K562 (cell line): ENCODE measurements around the gene HYAL1. TPM values are rescaled to one million over a fixed set of nuclear protein-coding genes. Genes with fewer than 3 reads are reported as not detected.

Experiments
- ATAC-seq: fragments of 200-7000 bp; cut with Tn5 transposase; 3 replicates; pipeline ENCODE4 v1.9.1; 2020; ENCODE audit warnings: moderate library complexity
- BruUV-seq: library from RNA; stranded (reverse); fragments of 400-500 nt; replicated peaks from 2 replicates; lab custom pipeline; 2021; lab: Mats Ljungman, UMichigan
- CTCF ChIA-PET: fragments of 300-600 bp; formaldehyde crosslinking; extraction: SDS; loops from one replicate; lab custom pipeline; 2021; ENCODE audit warnings: low intra/inter-chr PET ratio; lab: Yijun Ruan, JAX
- POLR2A ChIA-PET: fragments of 300-600, 350-650 bp; sonication (Branson Sonifier 250); formaldehyde crosslinking; extraction: SDS; loops from one replicate; lab custom pipeline; 2021; ENCODE audit warnings: antibody characterized with exemption, inconsistent platforms; lab: Yijun Ruan, JAX
- DNase-seq, 4 experiments: peaks; one replicate each; pipeline versions ENCODE4 v3.0.0 to v3.0.0-alpha.2; 2011 to 2018; ENCODE audit warnings: low spot score in 3 of 4, mixed read lengths in 3 of 4; ENCODE audit errors: extremely low read depth in 1 of 4
- FAIRE-seq: peaks from 2 replicates; lab custom pipeline; 2011; peaks lifted over from hg19 to GRCh38; lab: Jason Lieb, UNC
- H2AFZ ChIP-seq: 2 replicates; pipeline ENCODE4 v1.6.0; 2011; ENCODE audit warnings: low read depth, low read length, control low read depth, inconsistent platforms
- H3K27ac ChIP-seq: fragments of 200-600 bp; 3 replicates; pipeline ENCODE4 v1.8.0; 2011; ENCODE audit warnings: low read depth, mild to moderate bottlenecking, control low read depth, inconsistent platforms, low read length, moderate library complexity, mixed read lengths; ENCODE audit errors: extremely low read depth
- H3K27me3 ChIP-seq, 2 experiments: fragments of 300-600 bp in 1 of 2; 2 replicates in 1 of 2; 3 replicates in 1 of 2; pipeline versions ENCODE4 v1.6.0 to v1.8.0; 2011; ENCODE audit warnings: inconsistent platforms in 2 of 2, low read length in 2 of 2, mild to moderate bottlenecking in 1 of 2, mixed read lengths in 1 of 2, moderate library complexity in 1 of 2; ENCODE audit not compliant: control insufficient read depth in 2 of 2, insufficient read depth in 2 of 2
- H3K36me3 ChIP-seq: fragments of 300-600 bp; 3 replicates; pipeline ENCODE4 v1.8.0; 2011; ENCODE audit warnings: mild to moderate bottlenecking, low read length, inconsistent platforms; ENCODE audit not compliant: control insufficient read depth, insufficient read depth
- H3K4me1 ChIP-seq, 2 experiments: fragments of 200-600 bp in 1 of 2; replicated peaks in 1 of 2; 2 replicates in 1 of 2; 3 replicates in 1 of 2; pipeline versions ENCODE4 v1.5.1 to v1.8.0; 2011; ENCODE audit warnings: inconsistent platforms in 2 of 2, low read length in 2 of 2, mild to moderate bottlenecking in 1 of 2, mixed read lengths in 1 of 2, moderate library complexity in 1 of 2; ENCODE audit not compliant: control insufficient read depth in 2 of 2, insufficient read depth in 2 of 2
- H3K4me2 ChIP-seq: 2 replicates; pipeline ENCODE4 v1.6.1; 2011; ENCODE audit warnings: low read length, control low read depth, inconsistent platforms, mixed read lengths; ENCODE audit not compliant: insufficient read depth
- H3K4me3 ChIP-seq: fragments of 200-600 bp; sonication (generic), shearing (Covaris generic); 2 replicates; pipeline ENCODE4 v1.5.1; 2016; ENCODE audit warnings: control low read depth, inconsistent platforms
- H3K79me2 ChIP-seq: fragments of 200-600 bp; 3 replicates; pipeline ENCODE4 v1.8.0; 2011; ENCODE audit warnings: low read length, inconsistent platforms; ENCODE audit not compliant: control insufficient read depth, insufficient read depth
- H3K9ac ChIP-seq, 2 experiments: 2 replicates each; pipeline versions ENCODE4 v1.6.0 to v1.6.1; 2011; ENCODE audit warnings: low read depth in 2 of 2, low read length in 2 of 2, control low read depth in 1 of 2, inconsistent platforms in 1 of 2, mild to moderate bottlenecking in 1 of 2, mixed read lengths in 1 of 2; ENCODE audit not compliant: insufficient read depth in 1 of 2
- H3K9me1 ChIP-seq: one replicate; pipeline ENCODE4 v1.6.0; 2011; ENCODE audit warnings: inconsistent platforms, mild to moderate bottlenecking, low read length, moderate library complexity; ENCODE audit not compliant: control insufficient read depth, insufficient read depth
- H3K9me3 ChIP-seq: replicated peaks from 2 replicates; pipeline ENCODE4 v1.5.1; 2011; ENCODE audit warnings: low read depth, low read length, inconsistent platforms; ENCODE audit not compliant: control insufficient read depth, insufficient read depth
- H4K20me1 ChIP-seq: replicated peaks from 2 replicates; pipeline ENCODE4 v1.6.1; 2011; ENCODE audit warnings: low read length, inconsistent platforms, mixed read lengths; ENCODE audit not compliant: control insufficient read depth, insufficient read depth
- ATF7 ChIP-seq: fragments of 450-650 bp; IDR thresholded peaks from 2 replicates; pipeline ENCODE4 v1.7.1; 2014; ENCODE audit warnings: mild to moderate bottlenecking, moderate library complexity
- CHD4 ChIP-seq: fragments of 200-600 bp; sonication (generic); IDR thresholded peaks from 3 replicates; pipeline ENCODE4 v1.6.1; 2012; ENCODE audit warnings: low read depth, mild to moderate bottlenecking, mixed read lengths, low read length, inconsistent platforms; ENCODE audit not compliant: insufficient read depth, insufficient replicate concordance, poor library complexity, severe bottlenecking
- ETS1 ChIP-seq: conservative IDR thresholded peaks from 2 replicates; pipeline ENCODE4 v1.6.1; 2011; ENCODE audit warnings: low read depth, mild to moderate bottlenecking, low read length; ENCODE audit not compliant: control insufficient read depth
- HDAC6 ChIP-seq: IDR thresholded peaks from 2 replicates; pipeline ENCODE4 v1.6.1; 2012; ENCODE audit warnings: low read depth, mild to moderate bottlenecking, control low read depth, inconsistent platforms, low read length, moderate library complexity
- HMG20A ChIP-seq: fragments of 450-650 bp; formaldehyde crosslinking; conservative IDR thresholded peaks from 2 replicates; pipeline ENCODE4 v1.4.0; 2020; ENCODE audit warnings: mild to moderate bottlenecking, mixed read lengths
- ILF3 ChIP-seq: fragments of 450-650 bp; IDR thresholded peaks from 2 replicates; pipeline ENCODE4 v1.6.1; 2018; ENCODE audit warnings: antibody characterized with exemption, mild to moderate bottlenecking, moderate library complexity, borderline replicate concordance
- KAT2B ChIP-seq: IDR thresholded peaks from one replicate; pipeline ENCODE4 v1.6.1; 2012; ENCODE audit warnings: low read depth, mild to moderate bottlenecking, control low read depth, inconsistent platforms, low read length, moderate library complexity
- KAT8 ChIP-seq: fragments of 450-650 bp; IDR thresholded peaks from 2 replicates; pipeline ENCODE4 v1.6.1; 2016; ENCODE audit warnings: low read depth, mild to moderate bottlenecking
- KDM4B ChIP-seq, 2 experiments: fragments of 450-650 bp in 1 of 2; sonication (generic) in 1 of 2; IDR thresholded peaks; 2 replicates each; pipeline ENCODE4 v1.6.1; 2016 to 2017; ENCODE audit warnings: borderline replicate concordance in 2 of 2, antibody characterized with exemption in 1 of 2, low read depth in 1 of 2, mild to moderate bottlenecking in 1 of 2
- PTRF ChIP-seq: fragments of 450-650 bp; IDR thresholded peaks from 2 replicates; pipeline ENCODE4 v1.6.1; 2016; ENCODE audit warnings: mild to moderate bottlenecking, missing genetic modification characterization, missing compliant biosample characterization
- RNF2 ChIP-seq: sonication (generic); IDR thresholded peaks from 2 replicates; pipeline ENCODE4 v1.6.1; 2016
- SRF ChIP-seq, 2 experiments: fragments of 250-450, 450-650 bp in 1 of 2; sonication (Bioruptor Pico) in 1 of 2; sonication (generic) in 1 of 2; formaldehyde crosslinking; IDR thresholded peaks; 2 replicates each; pipeline versions ENCODE4 v1.5.0 to v1.5.1; 2020 to 2022; ENCODE audit warnings: mild to moderate bottlenecking in 1 of 2, missing genetic modification reagents in 1 of 2
- TFAM ChIP-seq: fragments of 250-450 bp; sonication (Bioruptor Pico); conservative IDR thresholded peaks from 2 replicates; pipeline ENCODE4 v1.5.0; 2021; ENCODE audit warnings: mild to moderate bottlenecking, moderate library complexity
- TFAP4 ChIP-seq: sonication (generic); formaldehyde crosslinking; IDR thresholded peaks from 2 replicates; pipeline ENCODE4 v1.8.0; 2022; ENCODE audit warnings: missing genetic modification reagents, mild to moderate bottlenecking, moderate library complexity, borderline replicate concordance
- TRIM24 ChIP-seq, 2 experiments: fragments of 450-650 bp; IDR thresholded peaks; 2 replicates each; pipeline ENCODE4 v1.6.1; 2016
- ZBTB11 ChIP-seq, 3 experiments: fragments of 200-800 bp in 1 of 3; fragments of 250-450 bp in 1 of 3; fragments of 450-650 bp in 1 of 3; sonication (Bioruptor Pico) in 1 of 3; sonication (Bioruptor generic) in 1 of 3; formaldehyde crosslinking in 1 of 3; IDR thresholded peaks; 2 replicates each; pipeline versions ENCODE4 v1.6.1 to v1.8.0; 2016 to 2022; ENCODE audit warnings: mild to moderate bottlenecking in 2 of 3, missing genetic modification characterization in 2 of 3, missing compliant biosample characterization in 1 of 3, moderate library complexity in 1 of 3
- ZNF239 ChIP-seq: fragments of 250-450 bp; sonication (Bioruptor Pico); IDR thresholded peaks from 2 replicates; pipeline ENCODE4 v1.4.0; 2020; ENCODE audit warnings: mild to moderate bottlenecking
- WGBS: fragments of 100-300 bp; shearing (Covaris generic); methylation state at CpG from one replicate; pipeline ENCODE4 v1.1.6; 2016; ENCODE audit warnings: low coverage, mixed read lengths; ENCODE audit not compliant: insufficient coverage; ENCODE audit errors: missing lambda C conversion rate; 5-methylcytosine and 5-hydroxymethylcytosine counted together
- in situ Hi-C: fragments of 300-500 bp; cut with MboI; formaldehyde crosslinking; loops from 4 replicates; pipeline ENCODE4 v1.15.0; 2018; ENCODE audit warnings: inconsistent platforms, mixed read lengths
- intact Hi-C: fragments of 100-400 bp; cut with micrococcal nuclease; formaldehyde crosslinking; loops from 2 replicates; pipeline ENCODE4 v1.14.2; 2022
- polyA plus RNA-seq, 8 experiments: library from polyadenylated mRNA; depleted of rRNA in 4 of 8; stranded (reverse) in 5 of 8; unstranded in 3 of 8; fragments of >200 nt; fragmentation: Nextera tagmentation in 2 of 8; fragmentation: Illumina TruSeq in 1 of 8; extraction: Ambion mirVana in 2 of 8; extraction: Trizol in 1 of 8; gene quantifications; 2 replicates each; pipeline versions ENCODE4 v1.2.1 to v1.2.3, GENCODE V29; 2011 to 2014; ENCODE audit warnings: inconsistent platforms in 1 of 8, missing spikeins in 1 of 8
- total RNA-seq, 7 experiments: library from RNA; depleted of rRNA in 6 of 7; stranded (reverse); fragments of >200 nt in 6 of 7; fragmentation: Illumina TruSeq in 2 of 7; extraction: Trizol in 2 of 7; gene quantifications; 2 replicates each; pipeline versions ENCODE4 v1.2.1 to v1.2.3, GENCODE V29; 2011 to 2021; ENCODE audit warnings: low replicate concordance in 1 of 7

The HYAL1 gene
- total and polyA plus RNA-seq, 9 of the 15 experiments (the other 6 are each of a cell fraction or from before 2014, with no cell fraction given): 1.4 to 8.5 (median 4.7) TPM

- FAIRE-seq (no peak), DNase-seq (no peak), ATAC-seq (peak; percentile 86)
- 0% methylated on average over 6 of the region's 12 CpGs for WGBS
- H3K9me1 ChIP-seq: no peaks in the 10 kb centered on the region
- no peaks in the 10 kb centered on the region for H3K27me3 ChIP-seq
- POLR2A ChIA-PET: interaction anchor here (0.5 to 1.5 kb wide), 9 partner anchors 12 to 53 kb away, joined by 3 to 8 read pairs (median 3); partner anchors contain the start of gene TUSC2
- peak overlapping the region; percentile 94 for H3K4me2 ChIP-seq
- H4K20me1 ChIP-seq: no peaks in the 10 kb centered on the region
- peak overlapping the region; percentile 99 for H3K27ac ChIP-seq
- BruUV-seq: no TSS peak
- H3K4me1 ChIP-seq: peaks cover 24 to 71% of the 10 kb centered on the region in 2 experiments; a peak in 4 of 5 replicates
- in situ Hi-C loops: no loop called here
- H3K9ac ChIP-seq: peak overlapping the region; percentile 87 to 94; a peak in 3 of 4 replicates
- intact Hi-C loops: loop anchor here (2.0 kb wide), 1 partner anchor 29 kb away; the partner anchor contains the start of gene TUSC2
- CTCF ChIA-PET: no interaction called here
- no peaks in the 10 kb centered on the region for H3K9me3 ChIP-seq
- peak overlapping the region; percentile 74 for H2AFZ ChIP-seq
- peaks cover 19% of the 10 kb centered on the region; the same call in 2 of the 3 replicates for H3K36me3 ChIP-seq
- peak overlapping the region; percentile 83 for H3K4me3 ChIP-seq
- H3K79me2 ChIP-seq: peaks cover 49% of the 10 kb centered on the region
- 0 out of 2 replicates have a peak, but pooled peaks have one; percentile 22 for TF ChIP-seq RNF2
- peak in 1 of 2 experiments; percentile 81; a peak in 1 of 4 replicates for TF ChIP-seq SRF (CRISPR knock-in tag; IDR thresholded peaks at IDR 0.05)
- TF ChIP-seq PTRF (tag): no peak
- TF ChIP-seq KAT2B: no peak
- peak; percentile 93; the same call in 1 of the 2 replicates for TF ChIP-seq TFAP4 (CRISPR knock-in tag)
- no peak for TF ChIP-seq TFAM (CRISPR knock-in tag)
- TF ChIP-seq ATF7: peak; percentile 93
- TF ChIP-seq ILF3: no peak
- no peak for TF ChIP-seq HDAC6
- no peak for TF ChIP-seq HMG20A (CRISPR knock-in tag)
- no peak for TF ChIP-seq KAT8
- no peak for TF ChIP-seq CHD4
- no peak for TF ChIP-seq ETS1
- TF ChIP-seq TRIM24 (IDR thresholded peaks at IDR 0.05): no peak
- TF ChIP-seq KDM4B (IDR thresholded peaks at IDR 0.05; ENCODE audit: borderline replicate concordance in 2 of 2, low read depth in 1 of 2): no peak
- peak in 1 of 3 experiments; percentile 52; a peak in 2 of 6 replicates for TF ChIP-seq ZBTB11 (CRISPR knock-in tag; IDR thresholded peaks at IDR 0.05)
- no peak for TF ChIP-seq ZNF239
These were observed 3.8 kb downstream of the HYAL1 start for GRCh38 chr3:50299638-50299928.
